ENCODE measurements around the gene SLC39A9. TPM values are rescaled to one million over a fixed set of nuclear protein-coding genes. Genes with fewer than 3 reads are reported as not detected.

Gene SLC39A9
- total and polyA plus RNA-seq, 2 of the 13 experiments (the other 11 are each of a cell fraction or from before 2014, with no cell fraction given) = 46.6 to 69.5 TPM

GRCh38 chr14:69460093-69460701 lies 61.7 kb downstream of the SLC39A9 start (continued):
- TF ChIP-seq, protein P1, sequence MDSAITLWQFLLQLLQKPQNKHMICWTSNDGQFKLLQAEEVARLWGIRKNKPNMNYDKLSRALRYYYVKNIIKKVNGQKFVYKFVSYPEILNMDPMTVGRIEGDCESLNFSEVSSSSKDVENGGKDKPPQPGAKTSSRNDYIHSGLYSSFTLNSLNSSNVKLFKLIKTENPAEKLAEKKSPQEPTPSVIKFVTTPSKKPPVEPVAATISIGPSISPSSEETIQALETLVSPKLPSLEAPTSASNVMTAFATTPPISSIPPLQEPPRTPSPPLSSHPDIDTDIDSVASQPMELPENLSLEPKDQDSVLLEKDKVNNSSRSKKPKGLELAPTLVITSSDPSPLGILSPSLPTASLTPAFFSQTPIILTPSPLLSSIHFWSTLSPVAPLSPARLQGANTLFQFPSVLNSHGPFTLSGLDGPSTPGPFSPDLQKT (CRISPR knock-in tag; IDR thresholded peaks at IDR 0.05; ENCODE audit: borderline replicate concordance) = no peak
- TF ChIP-seq KLF15 (CRISPR knock-in tag; IDR thresholded peaks at IDR 0.05; ENCODE audit: borderline replicate concordance) (no peak), SALL2 (CRISPR knock-in tag; IDR thresholded peaks at IDR 0.05) (no peak), ISX (CRISPR knock-in tag; conservative IDR thresholded peaks at IDR 0.05) (no peak), CHD4 (IDR thresholded peaks at IDR 0.05; ENCODE audit: borderline replicate concordance, low read length) (no peak), RFX3 (CRISPR knock-in tag; IDR thresholded peaks at IDR 0.05) (0 out of 2 replicates have a peak, but pooled peaks have one; percentile 20), GATAD1 (CRISPR knock-in tag; IDR thresholded peaks at IDR 0.05) (0 out of 2 replicates have a peak, but pooled peaks have one; percentile 15), REL (CRISPR knock-in tag; conservative IDR thresholded peaks at IDR 0.05) (no peak), RAD21 (CRISPR knock-in tag; IDR thresholded peaks at IDR 0.05) (peak; percentile 59), ELF3 (CRISPR knock-in tag; IDR thresholded peaks at IDR 0.05) (0 out of 2 replicates have a peak, but pooled peaks have one; percentile 23), ZNF138 (CRISPR knock-in tag; IDR thresholded peaks at IDR 0.05; ENCODE audit: low read depth) (no peak), SMC3 (IDR thresholded peaks at IDR 0.05; ENCODE audit: low read length) (peak; percentile 83), KLF11 (CRISPR knock-in tag; IDR thresholded peaks at IDR 0.05) (no peak)
- TF ChIP-seq, protein P2, sequence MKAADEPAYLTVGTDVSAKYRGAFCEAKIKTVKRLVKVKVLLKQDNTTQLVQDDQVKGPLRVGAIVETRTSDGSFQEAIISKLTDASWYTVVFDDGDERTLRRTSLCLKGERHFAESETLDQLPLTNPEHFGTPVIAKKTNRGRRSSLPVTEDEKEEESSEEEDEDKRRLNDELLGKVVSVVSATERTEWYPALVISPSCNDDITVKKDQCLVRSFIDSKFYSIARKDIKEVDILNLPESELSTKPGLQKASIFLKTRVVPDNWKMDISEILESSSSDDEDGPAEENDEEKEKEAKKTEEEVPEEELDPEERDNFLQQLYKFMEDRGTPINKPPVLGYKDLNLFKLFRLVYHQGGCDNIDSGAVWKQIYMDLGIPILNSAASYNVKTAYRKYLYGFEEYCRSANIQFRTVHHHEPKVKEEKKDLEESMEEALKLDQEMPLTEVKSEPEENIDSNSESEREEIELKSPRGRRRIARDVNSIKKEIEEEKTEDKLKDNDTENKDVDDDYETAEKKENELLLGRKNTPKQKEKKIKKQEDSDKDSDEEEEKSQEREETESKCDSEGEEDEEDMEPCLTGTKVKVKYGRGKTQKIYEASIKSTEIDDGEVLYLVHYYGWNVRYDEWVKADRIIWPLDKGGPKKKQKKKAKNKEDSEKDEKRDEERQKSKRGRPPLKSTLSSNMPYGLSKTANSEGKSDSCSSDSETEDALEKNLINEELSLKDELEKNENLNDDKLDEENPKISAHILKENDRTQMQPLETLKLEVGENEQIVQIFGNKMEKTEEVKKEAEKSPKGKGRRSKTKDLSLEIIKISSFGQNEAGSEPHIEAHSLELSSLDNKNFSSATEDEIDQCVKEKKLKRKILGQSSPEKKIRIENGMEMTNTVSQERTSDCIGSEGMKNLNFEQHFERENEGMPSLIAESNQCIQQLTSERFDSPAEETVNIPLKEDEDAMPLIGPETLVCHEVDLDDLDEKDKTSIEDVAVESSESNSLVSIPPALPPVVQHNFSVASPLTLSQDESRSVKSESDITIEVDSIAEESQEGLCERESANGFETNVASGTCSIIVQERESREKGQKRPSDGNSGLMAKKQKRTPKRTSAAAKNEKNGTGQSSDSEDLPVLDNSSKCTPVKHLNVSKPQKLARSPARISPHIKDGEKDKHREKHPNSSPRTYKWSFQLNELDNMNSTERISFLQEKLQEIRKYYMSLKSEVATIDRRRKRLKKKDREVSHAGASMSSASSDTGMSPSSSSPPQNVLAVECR (CRISPR knock-in tag; IDR thresholded peaks at IDR 0.05; ENCODE audit: borderline replicate concordance) = no peak
- TF ChIP-seq, protein P3, sequence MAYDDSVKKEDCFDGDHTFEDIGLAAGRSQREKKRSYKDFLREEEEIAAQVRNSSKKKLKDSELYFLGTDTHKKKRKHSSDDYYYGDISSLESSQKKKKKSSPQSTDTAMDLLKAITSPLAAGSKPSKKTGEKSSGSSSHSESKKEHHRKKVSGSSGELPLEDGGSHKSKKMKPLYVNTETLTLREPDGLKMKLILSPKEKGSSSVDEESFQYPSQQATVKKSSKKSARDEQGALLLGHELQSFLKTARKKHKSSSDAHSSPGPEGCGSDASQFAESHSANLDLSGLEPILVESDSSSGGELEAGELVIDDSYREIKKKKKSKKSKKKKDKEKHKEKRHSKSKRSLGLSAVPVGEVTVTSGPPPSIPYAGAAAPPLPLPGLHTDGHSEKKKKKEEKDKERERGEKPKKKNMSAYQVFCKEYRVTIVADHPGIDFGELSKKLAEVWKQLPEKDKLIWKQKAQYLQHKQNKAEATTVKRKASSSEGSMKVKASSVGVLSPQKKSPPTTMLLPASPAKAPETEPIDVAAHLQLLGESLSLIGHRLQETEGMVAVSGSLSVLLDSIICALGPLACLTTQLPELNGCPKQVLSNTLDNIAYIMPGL (CRISPR knock-in tag; IDR thresholded peaks at IDR 0.05; ENCODE audit: borderline replicate concordance in 1 of 2, low read depth in 1 of 2) = peak; percentile 29 to 40; a peak in 1 of 4 replicates

Measured in HepG2 (cell line).